GM12892 (cell line): ENCODE results near the gene LRRC38.

Experiments
- POLR2A ChIP-seq: IDR thresholded peaks from 2 replicates; pipeline ENCODE4 v1.6.1; 2011; ENCODE audit warnings: low read depth, low read length, control low read depth
- POLR2AphosphoS5 ChIP-seq: IDR thresholded peaks from 2 replicates; pipeline ENCODE4 v1.6.1; 2011; ENCODE audit warnings: low read depth, low read length, control low read depth
- TAF1 ChIP-seq: IDR thresholded peaks from 2 replicates; pipeline ENCODE4 v1.6.1; 2011; ENCODE audit warnings: low read depth, mild to moderate bottlenecking, control low read depth, low read length, borderline replicate concordance

GRCh38 chr1:13435458-13435857 lies 78.3 kb downstream of the LRRC38 start:
- TF ChIP-seq TAF1 (no peak), POLR2AphosphoS5 (no peak), POLR2A (no peak)
